IgD-negative memory B cell (primary cell): ENCODE data around the gene LRTM2. TPM values are rescaled to one million over a fixed set of nuclear protein-coding genes. Genes with fewer than 3 reads are reported as not detected.

Experiments
- H3K27ac Mint-ChIP-seq, 3 donors: one replicate each; pipeline ENCODE4 v1.8.0; 2020 to 2022; ENCODE audit warnings: mild to moderate bottlenecking in 3 of 3, mixed read lengths in 3 of 3, moderate library complexity in 1 of 3
- H3K27me3 Mint-ChIP-seq: one replicate; pipeline ENCODE4 v1.8.0; 2021; ENCODE audit warnings: mixed read lengths
- H3K36me3 Mint-ChIP-seq: one replicate; pipeline ENCODE4 v1.8.0; 2020; ENCODE audit warnings: mild to moderate bottlenecking, mixed read lengths
- H3K4me1 Mint-ChIP-seq, 3 donors: one replicate each; pipeline ENCODE4 v1.8.0; 2020 to 2022; ENCODE audit warnings: mixed read lengths in 3 of 3, mild to moderate bottlenecking in 1 of 3
- H3K4me3 Mint-ChIP-seq, 4 donors: one replicate each; pipeline ENCODE4 v1.8.0; 2020 to 2022; ENCODE audit warnings: mild to moderate bottlenecking in 4 of 4, mixed read lengths in 4 of 4, moderate library complexity in 3 of 4
- H3K9me3 Mint-ChIP-seq, 3 donors: one replicate each; pipeline ENCODE4 v1.8.0; 2020 to 2021; ENCODE audit warnings: mixed read lengths in 3 of 3, mild to moderate bottlenecking in 1 of 3
- polyA plus RNA-seq: library from polyadenylated mRNA; unstranded; fragments of 300-500 nt; fragmentation: Illumina TruSeq; gene quantifications from one replicate; pipeline ENCODE4 v1.2.3, GENCODE V29; 2021

LRTM2 gene
- polyA plus RNA-seq, 1 donor from 2014 or later = not detected

DNA sequence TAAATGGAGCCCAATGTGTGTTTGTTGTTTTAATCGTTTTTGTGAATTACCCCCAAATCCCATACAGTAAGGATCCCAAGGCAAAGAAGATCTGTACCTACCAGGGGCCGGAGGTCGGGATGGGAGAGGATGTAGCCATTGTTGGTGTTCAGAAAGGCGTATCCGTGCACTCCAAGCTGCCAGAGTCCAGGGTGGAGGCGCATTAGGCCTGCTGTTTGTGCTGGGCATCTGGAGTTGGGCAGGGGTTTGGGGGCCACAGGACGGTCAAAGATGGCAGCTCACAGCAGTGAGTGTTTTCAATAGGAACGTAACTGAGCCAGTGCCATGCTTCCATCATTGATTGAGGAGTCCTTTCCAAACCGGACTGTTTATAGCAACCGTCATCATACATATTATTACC is 57.8 kb downstream of the LRTM2 start:
- Mint-ChIP-seq H3K4me3 (no peak overlapping the region), H3K36me3 (no peaks in the 10 kb centered on the region), H3K27ac (no peak overlapping the region), H3K4me1 (no peaks in the 10 kb centered on the region), H3K27me3 (peaks cover under 1% of the 10 kb centered on the region), H3K9me3 (no peaks in the 10 kb centered on the region)

DNA sequence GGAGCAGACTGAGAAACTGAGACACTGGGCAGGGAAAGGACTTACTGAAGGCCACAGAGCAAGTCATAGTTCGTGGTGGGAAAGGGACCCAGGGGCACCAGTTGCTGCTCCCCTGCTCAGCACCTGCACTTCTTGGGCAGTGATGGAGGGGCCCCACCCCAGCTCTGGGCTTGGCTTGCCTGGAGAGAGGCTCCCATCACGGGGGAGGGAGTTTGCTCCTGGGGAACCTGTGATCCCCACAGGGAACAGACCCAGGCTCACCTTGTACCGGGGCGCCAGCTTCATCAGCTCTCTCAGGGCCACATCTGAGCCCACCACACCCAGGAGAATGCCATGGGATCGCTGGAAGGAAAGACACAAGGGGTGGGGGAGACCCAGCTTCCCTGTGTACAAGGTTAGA is 58.3 kb downstream of the LRTM2 start:
- H3K4me1 Mint-ChIP-seq = no peaks in the 10 kb centered on the region
- H3K4me3 Mint-ChIP-seq = no peak overlapping the region
- no peak overlapping the region for H3K27ac Mint-ChIP-seq
- H3K36me3 Mint-ChIP-seq = no peaks in the 10 kb centered on the region
- H3K27me3 Mint-ChIP-seq = peaks cover 6% of the 10 kb centered on the region
- no peaks in the 10 kb centered on the region for H3K9me3 Mint-ChIP-seq

DNA sequence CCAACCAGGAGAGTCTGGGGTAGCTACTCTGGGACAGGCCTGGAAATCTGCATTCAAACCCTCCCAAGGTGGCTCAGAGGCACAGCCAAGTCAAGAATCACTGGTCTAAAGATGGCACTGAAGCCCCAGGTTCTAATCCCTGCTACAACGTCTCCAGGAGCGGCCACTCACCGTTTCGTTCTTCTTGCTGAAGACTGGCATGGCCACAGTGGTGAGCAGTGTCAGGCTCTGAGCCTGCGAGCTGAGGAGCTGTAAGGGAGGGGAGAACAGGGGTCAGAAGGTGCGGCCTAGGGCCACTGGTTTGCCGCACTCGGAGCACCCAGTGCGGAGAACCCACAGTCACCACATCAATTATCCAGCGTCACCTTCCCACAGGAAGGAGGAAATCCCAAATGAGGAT is 59.3 kb downstream of the LRTM2 start:
- Mint-ChIP-seq H3K27ac (no peak overlapping the region), H3K9me3 (no peaks in the 10 kb centered on the region), H3K4me3 (no peak overlapping the region), H3K27me3 (peaks cover 6% of the 10 kb centered on the region), H3K36me3 (no peaks in the 10 kb centered on the region), H3K4me1 (no peaks in the 10 kb centered on the region)

- Mint-ChIP-seq H3K9me3 (no peaks in the 10 kb centered on the region), H3K36me3 (no peaks in the 10 kb centered on the region), H3K4me3 (peak overlapping the region in 1 of 4 donors; percentile 27), H3K27me3 (peaks cover 6% of the 10 kb centered on the region), H3K4me1 (no peaks in the 10 kb centered on the region), H3K27ac (no peak overlapping the region)
Observed at GRCh38 chr12:1880153-1880845, 59.9 kb downstream of the LRTM2 start.

DNA sequence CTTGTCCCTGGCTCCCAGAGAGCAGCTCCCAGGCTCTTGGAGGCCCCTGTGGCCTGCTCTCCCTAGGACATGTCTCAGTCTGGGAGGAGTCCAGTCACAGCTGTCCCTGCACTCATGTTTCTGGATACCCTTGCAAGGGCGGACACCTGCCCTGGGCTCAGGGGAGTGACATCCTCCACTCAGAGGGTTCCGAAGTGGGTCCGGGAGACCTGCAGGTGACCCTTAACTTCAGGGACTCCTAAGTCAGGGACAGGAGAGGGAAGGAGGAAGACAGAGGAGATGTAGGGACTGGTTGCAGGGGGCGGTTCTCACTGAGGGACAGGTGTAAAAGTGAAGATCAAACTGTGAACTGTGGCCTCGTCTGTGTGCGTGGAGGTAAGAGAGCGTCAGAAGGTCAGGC is 60.5 kb downstream of the LRTM2 start:
- Mint-ChIP-seq H3K27ac (peak overlapping the region in 1 of 3 donors; percentile 58), H3K9me3 (no peaks in the 10 kb centered on the region), H3K36me3 (no peaks in the 10 kb centered on the region), H3K27me3 (peaks cover 9% of the 10 kb centered on the region), H3K4me1 (no peaks in the 10 kb centered on the region), H3K4me3 (no peak overlapping the region)

- Mint-ChIP-seq H3K27me3 (peaks cover 10% of the 10 kb centered on the region), H3K9me3 (no peaks in the 10 kb centered on the region), H3K4me3 (no peak overlapping the region), H3K36me3 (no peaks in the 10 kb centered on the region), H3K4me1 (no peaks in the 10 kb centered on the region), H3K27ac (peak overlapping the region in 1 of 3 donors; percentile 58)
Observed at GRCh38 chr12:1881301-1881700, 60.9 kb downstream of the LRTM2 start.

DNA sequence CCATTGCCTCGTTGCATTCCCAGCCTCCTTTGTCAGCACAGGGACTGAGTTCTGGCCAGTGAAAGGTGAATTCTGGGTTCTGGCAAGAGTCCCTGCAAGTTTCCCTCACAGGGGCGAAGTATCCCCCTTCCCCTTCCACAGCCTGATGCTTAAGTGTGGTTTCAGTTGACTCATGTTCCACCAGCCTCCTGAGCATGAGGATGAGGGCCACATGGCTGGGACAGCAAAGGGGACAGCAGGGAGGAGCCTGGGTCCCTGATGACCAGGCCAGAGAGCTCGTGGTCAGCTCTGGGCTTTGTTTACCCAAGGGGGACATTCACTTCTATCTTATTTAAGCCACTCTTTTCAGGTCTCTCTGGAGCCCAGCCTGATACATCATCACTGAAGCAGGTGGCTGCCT is 61.6 kb downstream of the LRTM2 start:
- peaks cover 2% of the 10 kb centered on the region for H3K36me3 Mint-ChIP-seq
- H3K9me3 Mint-ChIP-seq = peaks cover 0 to under 1% (median 0%) of the 10 kb centered on the region in 3 donors
- peaks cover 10% of the 10 kb centered on the region for H3K27me3 Mint-ChIP-seq
- H3K27ac Mint-ChIP-seq = no peak overlapping the region
- no peak overlapping the region for H3K4me3 Mint-ChIP-seq
- no peaks in the 10 kb centered on the region for H3K4me1 Mint-ChIP-seq

- Mint-ChIP-seq H3K27me3 (peaks cover 10% of the 10 kb centered on the region), H3K4me1 (no peaks in the 10 kb centered on the region), H3K4me3 (no peak overlapping the region), H3K27ac (no peak overlapping the region), H3K9me3 (peaks cover 0 to 3% (median 0%) of the 10 kb centered on the region in 3 donors), H3K36me3 (peaks cover 2% of the 10 kb centered on the region)
Observed at GRCh38 chr12:1882405-1882804, 62.0 kb downstream of the LRTM2 start.

- no peak overlapping the region for H3K27ac Mint-ChIP-seq
- peaks cover 4 to 5% (median 4%) of the 10 kb centered on the region in 3 donors for H3K9me3 Mint-ChIP-seq
- H3K27me3 Mint-ChIP-seq = peaks cover 12% of the 10 kb centered on the region
- H3K4me3 Mint-ChIP-seq = peak overlapping the region in 1 of 4 donors; percentile 51
- peaks cover 6% of the 10 kb centered on the region for H3K36me3 Mint-ChIP-seq
- no peaks in the 10 kb centered on the region for H3K4me1 Mint-ChIP-seq
Observed at GRCh38 chr12:1882850-1883470, 62.6 kb downstream of the LRTM2 start.

- H3K27ac Mint-ChIP-seq = no peak overlapping the region
- no peak overlapping the region for H3K4me3 Mint-ChIP-seq
- no peaks in the 10 kb centered on the region for H3K4me1 Mint-ChIP-seq
- peaks cover 17% of the 10 kb centered on the region for H3K27me3 Mint-ChIP-seq
- H3K9me3 Mint-ChIP-seq = peaks cover 5 to 6% (median 5%) of the 10 kb centered on the region in 3 donors
- peaks cover 6% of the 10 kb centered on the region for H3K36me3 Mint-ChIP-seq
Observed at GRCh38 chr12:1883513-1883912, 63.1 kb downstream of the LRTM2 start.

- Mint-ChIP-seq H3K9me3 (peaks cover 7 to 10% (median 9%) of the 10 kb centered on the region in 3 donors), H3K4me3 (no peak overlapping the region), H3K36me3 (peaks cover 6% of the 10 kb centered on the region), H3K27ac (no peak overlapping the region), H3K4me1 (no peaks in the 10 kb centered on the region), H3K27me3 (peaks cover 21% of the 10 kb centered on the region)
Observed at GRCh38 chr12:1884651-1885050, 64.3 kb downstream of the LRTM2 start.

GRCh38 chr12:1885082-1885596 is 64.8 kb downstream of the LRTM2 start:
- Mint-ChIP-seq H3K4me1 (no peaks in the 10 kb centered on the region), H3K9me3 (peaks cover 7 to 10% (median 9%) of the 10 kb centered on the region in 3 donors), H3K27ac (no peak overlapping the region), H3K36me3 (peaks cover 6% of the 10 kb centered on the region), H3K27me3 (peaks cover 21% of the 10 kb centered on the region), H3K4me3 (no peak overlapping the region)

GRCh38 chr12:1885599-1886245 is 65.4 kb downstream of the LRTM2 start:
- peaks cover 6% of the 10 kb centered on the region for H3K36me3 Mint-ChIP-seq
- H3K27me3 Mint-ChIP-seq = peaks cover 21% of the 10 kb centered on the region
- H3K9me3 Mint-ChIP-seq = peaks cover 7 to 10% (median 9%) of the 10 kb centered on the region in 3 donors
- H3K4me3 Mint-ChIP-seq = no peak overlapping the region
- H3K27ac Mint-ChIP-seq = no peak overlapping the region
- H3K4me1 Mint-ChIP-seq = no peaks in the 10 kb centered on the region
